HG03159 (cell line): ENCODE measurements around the gene HLA-B.
"Not testable (repeated sequence)": the region's sequence is repeated elsewhere in the genome, so short reads cannot be mapped to it uniquely, and the experiment has no call there.

Experiments used
- ATAC-seq: cut with Tn5 transposase; IDR thresholded peaks from one replicate; pipeline ENCODE4 v1.9.1; 2021; ENCODE audit warnings: mild to moderate bottlenecking, moderate library complexity; ENCODE audit not compliant: unreplicated experiment

The HLA-B gene

GRCh38 chr6:31356946-31357466 lies at the start of gene HLA-B:
TSS of gene HLA-B (minus strand) at chr6:31357179. CDS start at chr6:31357158, 21 bp downstream.
- peak; percentile 61 for ATAC-seq

GRCh38 chr6:31405996-31406395 lies 49.0 kb upstream of the HLA-B start:
- no peak for ATAC-seq

- not testable (repeated sequence) for ATAC-seq
Measured at GRCh38 chr6:31404061-31404364, 47.0 kb upstream of the HLA-B start.

GRCh38 chr6:31403283-31404060 lies 46.5 kb upstream of the HLA-B start, which contains the start of gene MICA:
TSS of gene MICA (plus strand) at chr6:31403595. CDS start at chr6:31403633, 38 bp downstream.
- peak; percentile 57 for ATAC-seq

GRCh38 chr6:31402324-31403282 lies 45.6 kb upstream of the HLA-B start:
- peak; percentile 18 for ATAC-seq

GRCh38 chr6:31401403-31401802 lies 44.4 kb upstream of the HLA-B start:
- ATAC-seq, result no peak

GRCh38 chr6:31400467-31401289 lies 43.7 kb upstream of the HLA-B start:
- ATAC-seq, result no peak

- no peak for ATAC-seq
Measured at GRCh38 chr6:31399589-31400466, 42.8 kb upstream of the HLA-B start.

GRCh38 chr6:31397901-31398525 lies 41.0 kb upstream of the HLA-B start:
- no peak for ATAC-seq

GRCh38 chr6:31397153-31397499 lies 40.1 kb upstream of the HLA-B start:
- not testable (repeated sequence) for ATAC-seq

- no peak for ATAC-seq
Measured at GRCh38 chr6:31396422-31397152, 39.6 kb upstream of the HLA-B start.

- no peak for ATAC-seq
Measured at GRCh38 chr6:31395832-31396231, 38.9 kb upstream of the HLA-B start.

- ATAC-seq, result no peak
Measured at GRCh38 chr6:31394381-31394780, 37.4 kb upstream of the HLA-B start.

- ATAC-seq, result no peak
Measured at GRCh38 chr6:31393932-31394331, 37.0 kb upstream of the HLA-B start.

- not testable (repeated sequence) for ATAC-seq
Measured at GRCh38 chr6:31389802-31390132, 32.8 kb upstream of the HLA-B start.

- ATAC-seq, result not testable (repeated sequence)
Measured at GRCh38 chr6:31388916-31389801, 32.2 kb upstream of the HLA-B start.

GRCh38 chr6:31386977-31387376 lies 30.0 kb upstream of the HLA-B start:
- ATAC-seq, result no peak

- ATAC-seq, result no peak
Measured at GRCh38 chr6:31386099-31386498, 29.1 kb upstream of the HLA-B start.
